KMS-11 (cell line): ENCODE data around the gene STOML2.

Experiments
- H2AFZ ChIP-seq: fragments of 200-600 bp; sonication (generic); 2 replicates; pipeline ENCODE4 v1.6.1; 2016; ENCODE audit warnings: antibody characterized with exemption, mixed run types, low read depth
- H3K27ac ChIP-seq: fragments of 200-600 bp; sonication (generic); 2 replicates; pipeline ENCODE4 v1.6.1; 2016; ENCODE audit warnings: mild to moderate bottlenecking, mixed run types
- H3K27me3 ChIP-seq: fragments of 200-600 bp; sonication (generic); 2 replicates; pipeline ENCODE4 v1.6.1; 2017; ENCODE audit warnings: mild to moderate bottlenecking, low read depth, mixed run types, moderate library complexity; ENCODE audit not compliant: insufficient read depth
- H3K36me3 ChIP-seq: fragments of 200-600 bp; sonication (generic); 2 replicates; pipeline ENCODE4 v1.6.1; 2017; ENCODE audit warnings: mild to moderate bottlenecking, mixed run types; ENCODE audit not compliant: insufficient read depth
- H3K4me1 ChIP-seq: fragments of 200-600 bp; sonication (generic); 2 replicates; pipeline ENCODE4 v1.6.1; 2016; ENCODE audit warnings: mild to moderate bottlenecking, low read depth, mixed run types; ENCODE audit not compliant: poor library complexity, severe bottlenecking
- H3K4me2 ChIP-seq: fragments of 200-600 bp; sonication (generic); 2 replicates; pipeline ENCODE4 v1.7.0; 2016; ENCODE audit warnings: mild to moderate bottlenecking, mixed run types
- H3K4me3 ChIP-seq: fragments of 200-600 bp; sonication (generic); IDR thresholded peaks from 2 replicates; pipeline ENCODE4 v1.6.1; 2017; ENCODE audit warnings: low read depth, low read length, mixed read lengths; ENCODE audit not compliant: insufficient read depth
- H3K79me2 ChIP-seq: fragments of 200-600 bp; sonication (generic); 2 replicates; pipeline ENCODE4 v1.6.1; 2016; ENCODE audit warnings: low read depth, mixed run types; ENCODE audit not compliant: insufficient read depth
- H3K9ac ChIP-seq: fragments of 200-600 bp; sonication (generic); 2 replicates; pipeline ENCODE4 v1.6.1; 2016; ENCODE audit warnings: mild to moderate bottlenecking, mixed run types
- H4K20me1 ChIP-seq: fragments of 200-600 bp; sonication (generic); 2 replicates; pipeline ENCODE4 v1.6.1; 2016; ENCODE audit warnings: mild to moderate bottlenecking, mixed run types; ENCODE audit not compliant: insufficient read depth
- CTCF ChIP-seq: fragments of 200-600 bp; sonication (generic); conservative IDR thresholded peaks from 2 replicates; pipeline ENCODE4 v1.6.1; 2017; ENCODE audit warnings: low read depth, mild to moderate bottlenecking, antibody characterized with exemption, low read length, moderate library complexity, mixed read lengths

STOML2 gene

GRCh38 chr9:35105571-35106342 lies 2.8 kb upstream of the STOML2 start:
- H2AFZ ChIP-seq, result no peak overlapping the region
- no peaks in the 10 kb centered on the region for H3K36me3 ChIP-seq
- H3K27ac ChIP-seq, result no peak overlapping the region
- no peak for TF ChIP-seq CTCF
- no peaks in the 10 kb centered on the region for H3K27me3 ChIP-seq
- H3K4me3 ChIP-seq, result no peak overlapping the region
- peaks cover 20% of the 10 kb centered on the region for H3K4me1 ChIP-seq
- H3K79me2 ChIP-seq, result peaks cover 13% of the 10 kb centered on the region; the same call in 1 of the 2 replicates
- no peaks in the 10 kb centered on the region for H4K20me1 ChIP-seq
- H3K4me2 ChIP-seq, result no peak overlapping the region
- no peak overlapping the region for H3K9ac ChIP-seq

GRCh38 chr9:35105126-35105525 lies 2.2 kb upstream of the STOML2 start:
- Histone ChIP-seq H3K4me1 (peaks cover 17% of the 10 kb centered on the region), H3K27me3 (no peaks in the 10 kb centered on the region), H3K4me2 (no peak overlapping the region), H2AFZ (no peak overlapping the region), H3K79me2 (peaks cover 13% of the 10 kb centered on the region; the same call in 1 of the 2 replicates), H3K27ac (no peak overlapping the region), H4K20me1 (no peaks in the 10 kb centered on the region), H3K9ac (no peak overlapping the region), H3K36me3 (no peaks in the 10 kb centered on the region), H3K4me3 (no peak overlapping the region)
- TF ChIP-seq CTCF, result no peak

GRCh38 chr9:35104586-35104985 lies 1.7 kb upstream of the STOML2 start:
- Histone ChIP-seq H3K36me3 (no peaks in the 10 kb centered on the region), H3K27ac (no peak overlapping the region), H3K9ac (no peak overlapping the region), H3K4me3 (no peak overlapping the region), H3K27me3 (no peaks in the 10 kb centered on the region), H3K4me2 (no peak overlapping the region), H3K4me1 (peaks cover 17% of the 10 kb centered on the region), H4K20me1 (no peaks in the 10 kb centered on the region), H3K79me2 (peaks cover 13% of the 10 kb centered on the region; the same call in 1 of the 2 replicates), H2AFZ (no peak overlapping the region)
- no peak for TF ChIP-seq CTCF

GRCh38 chr9:35103660-35104191 lies 795 bp upstream of the STOML2 start:
- H3K9ac ChIP-seq, result peak overlapping the region; percentile 85
- peak overlapping the region; percentile 62; the same call in 1 of the 2 replicates for H2AFZ ChIP-seq
- peak overlapping the region; percentile 66 for H3K4me2 ChIP-seq
- H3K27me3 ChIP-seq, result no peaks in the 10 kb centered on the region
- no peak overlapping the region for H3K4me3 ChIP-seq
- H4K20me1 ChIP-seq, result no peaks in the 10 kb centered on the region
- H3K79me2 ChIP-seq, result peaks cover 13% of the 10 kb centered on the region; the same call in 1 of the 2 replicates
- peak overlapping the region; percentile 88 for H3K27ac ChIP-seq
- no peaks in the 10 kb centered on the region for H3K36me3 ChIP-seq
- H3K4me1 ChIP-seq, result peaks cover 17% of the 10 kb centered on the region
- TF ChIP-seq CTCF, result no peak
